Neutrophil (primary cell): Measurements from ENCODE around the gene TENT4A.
A peak's percentile ranks its signal among the peaks of the same experiment; 100 is the strongest.

Experiments
- H3K27ac ChIP-seq: fragments of 200-600 bp; sonication (generic); 2 replicates; pipeline ENCODE4 v1.5.1; 2016; ENCODE audit warnings: mild to moderate bottlenecking, moderate library complexity
- H3K27me3 ChIP-seq: fragments of 200-600 bp; sonication (generic); 2 replicates; pipeline ENCODE4 v1.6.0; 2016; ENCODE audit warnings: mild to moderate bottlenecking
- H3K36me3 ChIP-seq: fragments of 200-600 bp; sonication (generic); 2 replicates; pipeline ENCODE4 v1.5.1; 2017
- H3K4me1 ChIP-seq, 2 experiments: fragments of 200-600 bp in 1 of 2; sonication (generic) in 1 of 2; 1 replicate in 1 of 2; 2 replicates in 1 of 2; pipeline versions ENCODE4 v1.5.1 to v1.6.1; 2013 to 2016; ENCODE audit warnings: low read depth in 1 of 2, low read length in 1 of 2, mild to moderate bottlenecking in 1 of 2, moderate library complexity in 1 of 2; ENCODE audit not compliant: control insufficient read depth in 1 of 2, insufficient read depth in 1 of 2
- H3K4me3 ChIP-seq, 2 experiments: fragments of 200-600 bp in 1 of 2; sonication (generic) in 1 of 2; 1 replicate in 1 of 2; 2 replicates in 1 of 2; pipeline ENCODE4 v1.5.1; 2013 to 2016; ENCODE audit warnings: low read depth in 1 of 2, low read length in 1 of 2, mild to moderate bottlenecking in 1 of 2, moderate library complexity in 1 of 2
- H3K9me3 ChIP-seq: fragments of 200-600 bp; sonication (generic); 2 replicates; pipeline ENCODE4 v1.5.1; 2016
- CTCF ChIP-seq: fragments of 200-600 bp; sonication (generic); IDR thresholded peaks from 2 replicates; pipeline ENCODE4 v1.5.1; 2016; ENCODE audit warnings: antibody characterized with exemption

TENT4A gene

GRCh38 chr5:6762116-6762515, 48.9 kb downstream of the TENT4A start:
- no peak for TF ChIP-seq CTCF

DNA sequence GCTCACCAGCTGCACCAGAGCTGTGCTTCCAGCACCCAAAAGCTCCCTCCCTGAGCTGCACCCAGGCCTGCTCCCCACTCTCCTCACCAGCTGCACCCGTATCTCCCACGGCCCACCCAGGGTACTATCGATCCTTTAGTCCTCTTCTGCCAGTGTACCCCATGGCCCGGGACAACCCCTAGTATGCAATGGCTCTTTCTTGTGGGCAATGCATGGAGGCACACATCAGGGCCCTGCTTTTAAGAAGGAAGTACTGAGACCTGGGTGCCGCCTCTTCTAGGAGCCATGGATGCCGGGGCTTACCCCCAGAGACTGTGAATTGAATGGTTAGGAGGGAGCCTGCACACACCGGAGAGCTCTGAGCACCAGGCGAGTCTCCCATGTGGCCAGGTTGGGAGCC, 49.5 kb downstream of the TENT4A start:
- Histone ChIP-seq H3K27me3 (no peaks in the 10 kb centered on the region), H3K9me3 (no peaks in the 10 kb centered on the region), H3K36me3 (peaks cover 8% of the 10 kb centered on the region), H3K27ac (no peak overlapping the region), H3K4me3 (no peak overlapping the region), H3K4me1 (peaks cover 0 to 20% of the 10 kb centered on the region in 2 experiments)
- TF ChIP-seq CTCF = no peak

More at GRCh38 chr5:6762116-6762515, 48.9 kb downstream of the TENT4A start:
- no peak overlapping the region for H3K27ac ChIP-seq
- no peaks in the 10 kb centered on the region for H3K9me3 ChIP-seq
- H3K4me3 ChIP-seq = no peak overlapping the region
- peaks cover 0 to 20% of the 10 kb centered on the region in 2 experiments for H3K4me1 ChIP-seq
- H3K36me3 ChIP-seq = peaks cover 11% of the 10 kb centered on the region
- H3K27me3 ChIP-seq = no peaks in the 10 kb centered on the region

DNA sequence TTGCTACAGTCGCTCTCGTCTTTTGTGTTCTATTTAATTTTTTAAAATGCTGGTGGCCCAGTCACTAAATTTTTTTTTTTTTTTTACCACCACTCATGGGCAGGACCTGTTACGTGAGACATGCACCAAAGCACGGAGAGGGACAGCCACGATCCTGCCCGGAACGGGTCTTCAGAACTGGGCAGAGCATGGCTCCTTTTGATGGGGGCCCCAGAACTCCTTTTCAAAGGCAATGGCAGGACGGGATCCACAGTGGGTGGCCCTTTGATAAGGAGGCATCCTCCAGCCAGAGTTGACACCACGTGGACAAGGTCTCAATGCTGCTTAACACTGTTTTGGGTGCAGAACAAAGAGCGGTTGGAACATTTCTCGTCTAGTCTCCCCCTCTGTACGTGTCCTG, 50.0 kb downstream of the TENT4A start:
- no peak overlapping the region for H3K4me3 ChIP-seq
- no peaks in the 10 kb centered on the region for H3K9me3 ChIP-seq
- H3K36me3 ChIP-seq = peaks cover 3% of the 10 kb centered on the region
- no peak for TF ChIP-seq CTCF
- H3K27me3 ChIP-seq = no peaks in the 10 kb centered on the region
- H3K27ac ChIP-seq = no peak overlapping the region
- peaks cover 0 to 20% of the 10 kb centered on the region in 2 experiments for H3K4me1 ChIP-seq

DNA sequence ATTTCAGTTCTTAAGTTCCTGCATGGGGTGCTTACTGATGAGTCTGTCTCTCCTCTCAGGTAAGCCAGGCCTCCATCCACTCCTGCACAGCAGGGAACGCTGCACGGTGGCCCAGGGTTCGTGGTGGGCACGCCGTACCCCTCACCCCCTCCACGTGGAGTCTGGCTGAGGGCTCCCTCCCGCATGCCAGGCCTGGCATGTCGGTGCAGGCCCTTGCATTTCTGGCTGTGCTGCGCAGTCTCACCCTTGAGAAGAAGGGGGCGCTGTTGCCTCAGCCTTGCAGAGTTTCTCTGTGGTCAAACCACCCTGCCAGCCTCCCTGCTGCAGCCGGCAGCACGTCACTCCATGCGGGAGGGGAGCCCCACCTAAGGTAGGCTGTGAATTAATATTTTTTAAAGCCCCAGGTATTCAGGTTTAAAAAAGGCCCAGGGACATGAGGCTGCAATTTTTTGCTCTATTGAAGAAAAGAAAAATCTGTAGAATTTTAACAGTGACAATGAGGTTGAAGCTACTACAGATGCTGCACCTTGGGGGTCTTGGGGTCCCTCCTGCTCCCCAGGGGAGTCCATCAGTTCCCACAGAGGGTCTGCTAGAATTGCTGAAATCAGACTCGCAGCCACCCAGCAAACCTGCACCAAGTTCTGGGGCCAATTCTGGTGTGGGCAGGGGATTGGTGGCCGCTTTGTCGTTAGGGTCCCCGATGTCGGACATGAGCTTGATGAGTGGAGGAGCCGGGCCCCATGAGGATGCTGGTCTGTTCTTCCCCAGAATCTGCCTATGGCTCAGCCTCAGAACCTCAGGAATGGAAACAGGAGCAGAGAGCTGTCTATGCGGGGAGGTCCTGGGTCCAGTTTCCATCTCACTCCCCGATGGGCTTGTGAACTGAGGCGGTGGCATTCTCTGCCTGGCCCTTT, 52.6 kb downstream of the TENT4A start:
- Histone ChIP-seq H3K4me3 (no peak overlapping the region), H3K9me3 (no peaks in the 10 kb centered on the region), H3K27ac (no peak overlapping the region), H3K27me3 (no peaks in the 10 kb centered on the region), H3K36me3 (no peaks in the 10 kb centered on the region), H3K4me1 (peaks cover 0 to 15% of the 10 kb centered on the region in 2 experiments)
- TF ChIP-seq CTCF = peak; percentile 50

DNA sequence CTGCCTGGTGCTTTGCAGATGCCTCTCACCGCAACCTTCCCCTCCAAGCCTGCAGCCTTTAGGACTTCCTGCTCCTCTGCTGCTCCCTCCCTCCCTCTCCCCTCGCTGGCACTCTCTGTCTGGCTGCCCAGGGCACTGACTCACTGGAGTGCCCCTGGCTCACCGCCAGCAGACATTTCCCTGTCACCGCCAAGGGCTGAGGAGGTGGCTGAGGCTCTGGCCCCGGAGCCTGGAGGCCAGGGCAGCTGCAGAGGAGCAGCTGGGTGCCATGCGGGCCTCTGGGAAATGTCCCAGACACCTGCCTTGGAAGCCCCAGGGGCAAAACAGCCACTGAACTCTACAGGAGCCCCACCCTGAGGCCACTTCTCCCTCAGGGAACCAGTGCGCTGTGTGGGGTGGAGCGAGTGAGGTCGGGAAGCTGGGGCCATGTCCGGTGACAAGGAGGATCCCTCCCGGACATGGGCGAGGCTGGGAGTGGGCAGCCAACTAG, 53.4 kb downstream of the TENT4A start:
- H3K27me3 ChIP-seq = peaks cover under 1% of the 10 kb centered on the region
- H3K4me3 ChIP-seq = no peak overlapping the region
- no peak for TF ChIP-seq CTCF

More for the DNA sequence above, 53.4 kb downstream of the TENT4A start:
- Histone ChIP-seq H3K36me3 (no peaks in the 10 kb centered on the region), H3K4me1 (peaks cover 0 to 14% of the 10 kb centered on the region in 2 experiments), H3K9me3 (no peaks in the 10 kb centered on the region), H3K27ac (no peak overlapping the region)
